ENCODE results near the gene ZNF407.

- TF ChIP-seq CTCF (IDR thresholded peaks at IDR 0.05) (no peak), EZH2 (IDR thresholded peaks at IDR 0.05) (no peak)
Observed at GRCh38 chr18:74582642-74583041, 15.0 kb upstream of the ZNF407 start.

Data from neural progenitor cell (in vitro differentiated cells).